PC-9 (cell line): Measurements from ENCODE around the gene NET1. TPM values are rescaled to one million over a fixed set of nuclear protein-coding genes. Genes with fewer than 3 reads are reported as not detected.

Experiments used
- BruUV-seq: library from RNA; stranded (reverse); fragments of 400-500 nt; replicated peaks from 2 replicates; lab custom pipeline; 2021; lab: Mats Ljungman, UMichigan
- CTCF ChIA-PET: fragments of 300-600 bp; sonication (Branson Sonifier 250); formaldehyde crosslinking; loops from one replicate; lab custom pipeline; 2022; ENCODE audit warnings: antibody characterized with exemption; lab: Charles Lee
- POLR2A ChIA-PET: fragments of 300-600 bp; sonication (Branson Sonifier 250); formaldehyde crosslinking; loops from one replicate; lab custom pipeline; 2022; ENCODE audit warnings: antibody characterized with exemption; ENCODE audit not compliant: unreplicated experiment; lab: Charles Lee
- DNase-seq, 2 experiments: peaks; one replicate each; pipeline versions ENCODE4 v3.0.0 to v3.0.0-alpha.2; 2015 to 2022; ENCODE audit warnings: mixed read lengths in 1 of 2
- H2AFZ ChIP-seq: fragments of 200-600 bp; sonication (generic); 2 replicates; pipeline ENCODE4 v1.8.1; 2017; ENCODE audit warnings: antibody characterized with exemption
- H3F3A ChIP-seq: fragments of 200-600 bp; sonication (generic); 2 replicates; pipeline ENCODE4 v1.8.1; 2017; ENCODE audit warnings: antibody characterized with exemption, mild to moderate bottlenecking, low read depth; ENCODE audit not compliant: insufficient read depth
- H3K27ac ChIP-seq: fragments of 200-600 bp; sonication (generic); 2 replicates; pipeline ENCODE4 v1.6.1; 2016; ENCODE audit warnings: mixed run types
- H3K27me3 ChIP-seq: fragments of 200-600 bp; sonication (generic); 2 replicates; pipeline ENCODE4 v1.6.1; 2016; ENCODE audit warnings: low read depth, mixed run types; ENCODE audit not compliant: insufficient read depth
- H3K36me3 ChIP-seq: fragments of 200-600 bp; sonication (generic); 2 replicates; pipeline ENCODE4 v1.6.1; 2016; ENCODE audit warnings: low read depth, mixed run types
- H3K4me1 ChIP-seq: fragments of 200-600 bp; sonication (generic); replicated peaks from 2 replicates; pipeline ENCODE4 v1.6.1; 2016; ENCODE audit warnings: mixed run types; ENCODE audit not compliant: insufficient read depth
- H3K4me2 ChIP-seq: fragments of 200-600 bp; sonication (generic); 2 replicates; pipeline ENCODE4 v1.6.1; 2017; ENCODE audit warnings: mixed run types
- H3K4me3 ChIP-seq: fragments of 200-600 bp; sonication (generic); 2 replicates; pipeline ENCODE4 v1.6.1; 2016; ENCODE audit warnings: mixed run types
- H3K79me2 ChIP-seq: fragments of 200-600 bp; sonication (generic); 2 replicates; pipeline ENCODE4 v1.6.1; 2017; ENCODE audit warnings: low read depth, mixed run types
- H3K9me2 ChIP-seq: fragments of 200-600 bp; sonication (generic); 2 replicates; pipeline ENCODE4 v1.8.1; 2017; ENCODE audit warnings: mild to moderate bottlenecking; ENCODE audit not compliant: insufficient read depth
- H3K9me3 ChIP-seq: fragments of 200-600 bp; sonication (generic); 2 replicates; pipeline ENCODE4 v1.8.1; 2016; ENCODE audit warnings: low read depth; ENCODE audit not compliant: insufficient read depth
- H4K20me1 ChIP-seq: fragments of 200-600 bp; sonication (generic); 2 replicates; pipeline ENCODE4 v1.8.1; 2017; ENCODE audit not compliant: insufficient read depth
- CTCF ChIP-seq: fragments of 200-600 bp; sonication (generic); conservative IDR thresholded peaks from 2 replicates; pipeline ENCODE4 v1.6.1; 2017; ENCODE audit warnings: mixed run types, antibody characterized with exemption, mild to moderate bottlenecking, moderate library complexity
- EZH2 ChIP-seq: fragments of 200-600 bp; sonication (generic); IDR thresholded peaks from 2 replicates; pipeline ENCODE4 v1.8.0; 2017; ENCODE audit warnings: antibody characterized with exemption, low read depth
- intact Hi-C: fragments of 100-400 bp; cut with micrococcal nuclease; formaldehyde crosslinking; loops from one replicate; pipeline ENCODE4 v1.10.0; 2022; ENCODE audit not compliant: unreplicated experiment
- total RNA-seq: library from RNA; stranded (reverse); gene quantifications from 2 replicates; pipeline ENCODE4 v1.2.3, GENCODE V29; 2021

The NET1 gene
- total RNA-seq, 1 experiment from 2014 or later: 150 TPM

GRCh38 chr10:5441106-5441505 lies 28.7 kb downstream of the NET1 start:
- CTCF ChIA-PET: no interaction called here
- intact Hi-C loops: no loop called here

DNA sequence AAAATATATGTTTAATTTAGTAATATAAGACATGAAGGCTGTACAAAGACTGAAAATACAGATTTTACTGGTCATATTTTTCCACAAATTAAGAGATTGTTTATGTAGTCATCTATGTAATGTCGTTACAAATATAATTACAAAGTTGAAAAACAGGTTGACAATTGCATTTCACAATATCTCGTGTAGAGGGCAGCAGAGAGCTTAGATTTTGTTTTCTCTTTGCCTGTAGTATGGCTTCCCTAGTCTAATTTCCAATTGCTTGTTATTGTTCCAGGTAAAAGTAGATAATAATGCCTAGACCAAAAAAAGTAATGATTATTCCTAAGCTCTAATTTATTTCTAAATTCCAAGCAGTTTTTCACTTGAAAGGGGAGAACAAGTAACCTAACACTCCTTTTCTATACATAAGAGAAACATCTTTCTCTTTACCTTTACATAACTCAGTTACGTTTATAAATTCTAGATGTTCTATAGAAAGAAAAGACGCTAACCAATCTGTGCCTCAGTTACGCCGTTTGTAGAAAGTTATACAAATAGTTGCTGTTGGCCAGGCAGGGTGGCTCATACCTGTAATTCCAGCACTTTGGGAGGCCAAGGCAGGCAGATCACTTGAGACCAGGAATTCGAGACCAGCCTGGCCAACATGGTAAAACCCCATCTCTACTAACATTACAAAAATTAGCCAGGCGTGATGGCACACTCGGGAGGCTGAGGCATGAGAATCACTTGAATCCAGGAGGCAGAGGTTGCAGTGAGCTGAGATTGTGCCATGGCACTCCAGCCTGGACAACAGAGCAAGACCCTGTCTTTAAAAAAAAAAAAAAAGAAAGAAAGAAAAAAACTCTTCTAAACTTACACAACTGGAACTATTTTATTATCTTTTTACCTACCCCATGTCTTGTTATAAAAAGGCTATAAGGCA lies 30.0 kb downstream of the NET1 start:
- Histone ChIP-seq H3K4me2 (no peak overlapping the region), H3F3A (peaks cover 39% of the 10 kb centered on the region), H4K20me1 (peaks cover 5% of the 10 kb centered on the region; the same call in 1 of the 2 replicates), H3K9me3 (no peaks in the 10 kb centered on the region), H3K9me2 (no peaks in the 10 kb centered on the region), H3K4me1 (peaks cover 24% of the 10 kb centered on the region), H3K27ac (0 out of 2 replicates have a peak overlapping the region, but pooled peaks have one; percentile 2), H3K79me2 (peaks cover 49% of the 10 kb centered on the region), H3K4me3 (no peak overlapping the region), H3K27me3 (no peaks in the 10 kb centered on the region), H3K36me3 (peaks cover 6% of the 10 kb centered on the region; the same call in 1 of the 2 replicates), H2AFZ (no peak overlapping the region)
- TF ChIP-seq EZH2 (no peak), CTCF (peak; percentile 73)
- peak; percentile 39 to 44 for DNase-seq
- BruUV-seq: no TSS peak
- intact Hi-C loops: loop anchor here (1.0 kb wide), 1 partner anchor 181 kb away; no protein-coding TSS in a partner anchor
- CTCF ChIA-PET: interaction anchor here (0.6 to 1.1 kb wide), 2 partner anchors 62 to 180 kb away, joined by 3 to 8 read pairs; no protein-coding TSS in a partner anchor
- POLR2A ChIA-PET: interaction anchor here (0.6 kb wide), 1 partner anchor 151 kb away, joined by 3 read pairs; no protein-coding TSS in a partner anchor

More at GRCh38 chr10:5441106-5441505, 28.7 kb downstream of the NET1 start:
- Histone ChIP-seq H4K20me1 (no peaks in the 10 kb centered on the region), H3K27ac (0 out of 2 replicates have a peak overlapping the region, but pooled peaks have one; percentile 26), H3K4me3 (no peak overlapping the region), H3K36me3 (no peaks in the 10 kb centered on the region; the same call in 1 of the 2 replicates), H3K4me2 (no peak overlapping the region), H3K27me3 (no peaks in the 10 kb centered on the region), H3K9me3 (no peaks in the 10 kb centered on the region), H3K79me2 (peaks cover 41% of the 10 kb centered on the region), H3K9me2 (no peaks in the 10 kb centered on the region), H2AFZ (no peak overlapping the region), H3F3A (peaks cover 30% of the 10 kb centered on the region), H3K4me1 (peaks cover 23% of the 10 kb centered on the region)
- TF ChIP-seq EZH2 (no peak), CTCF (no peak)
- POLR2A ChIA-PET: no interaction called here
- no peak for DNase-seq
- no TSS peak for BruUV-seq

DNA sequence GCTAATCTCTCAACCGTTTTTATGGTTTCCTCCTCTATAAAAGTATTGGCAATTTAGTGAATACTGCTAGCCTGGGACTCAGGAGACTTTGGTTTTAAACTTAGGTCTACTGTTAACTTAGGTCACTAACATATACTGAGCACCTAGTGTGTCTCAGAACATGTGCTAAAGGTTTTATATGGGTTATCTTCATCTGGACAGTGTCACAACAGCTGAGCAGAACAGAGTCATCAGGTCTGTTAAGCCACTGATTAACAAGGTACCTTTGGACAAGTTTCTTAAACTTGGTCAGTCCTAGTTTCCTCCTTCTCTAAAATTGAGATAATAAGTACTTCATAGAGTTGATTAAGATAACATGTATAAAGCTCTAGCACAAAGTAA lies 30.6 kb downstream of the NET1 start:
- no TSS peak for BruUV-seq
- CTCF ChIA-PET: interaction anchor here (0.6 kb wide), 1 partner anchor 62 kb away, joined by 3 read pairs; no protein-coding TSS in a partner anchor
- Histone ChIP-seq H3K9me2 (no peaks in the 10 kb centered on the region), H2AFZ (no peak overlapping the region), H3K27ac (no peak overlapping the region), H3K4me3 (no peak overlapping the region), H3K4me2 (no peak overlapping the region), H3K27me3 (no peaks in the 10 kb centered on the region), H3K36me3 (peaks cover 6% of the 10 kb centered on the region; the same call in 1 of the 2 replicates), H4K20me1 (peaks cover 11% of the 10 kb centered on the region; the same call in 1 of the 2 replicates), H3K4me1 (peaks cover 24% of the 10 kb centered on the region), H3F3A (peaks cover 43% of the 10 kb centered on the region), H3K9me3 (no peaks in the 10 kb centered on the region), H3K79me2 (peaks cover 55% of the 10 kb centered on the region)
- TF ChIP-seq EZH2 (no peak), CTCF (no peak)
- DNase-seq: no peak
- intact Hi-C loops: loop anchor here (1.0 kb wide), 1 partner anchor 180 kb away; no protein-coding TSS in a partner anchor
- POLR2A ChIA-PET: no interaction called here
